Effector memory CD4-positive, alpha-beta T cell (primary cell): ENCODE data around the gene CTSG.
A peak's percentile ranks its signal among the peaks of the same experiment; 100 is the strongest.

Experiments used
- DNase-seq, 3 donors: peaks; one replicate each; pipeline ENCODE4 v3.0.0-alpha.2; 2020
- H3K27ac ChIP-seq: 2 replicates; pipeline ENCODE4 v1.7.0; 2013; ENCODE audit warnings: mild to moderate bottlenecking, low read length, moderate library complexity; ENCODE audit not compliant: insufficient read depth, poor library complexity, severe bottlenecking
- H3K27me3 ChIP-seq: replicated peaks from 2 replicates; pipeline ENCODE4 v1.7.0; 2013; ENCODE audit warnings: mild to moderate bottlenecking, low read length; ENCODE audit not compliant: insufficient read depth, control insufficient read depth, poor library complexity, severe bottlenecking
- H3K36me3 ChIP-seq: 2 replicates; pipeline ENCODE4 v1.7.0; 2013; ENCODE audit warnings: mild to moderate bottlenecking, low read length, moderate library complexity; ENCODE audit not compliant: control insufficient read depth, insufficient read depth
- H3K4me1 ChIP-seq: 2 replicates; pipeline ENCODE4 v1.7.0; 2013; ENCODE audit warnings: low read length, mild to moderate bottlenecking; ENCODE audit not compliant: control insufficient read depth, insufficient read depth, poor library complexity, severe bottlenecking
- H3K4me3 ChIP-seq: 2 replicates; pipeline ENCODE4 v1.7.0; 2013; ENCODE audit warnings: low read length, low read depth, mild to moderate bottlenecking; ENCODE audit not compliant: insufficient read depth, poor library complexity, severe bottlenecking
- H3K9me3 ChIP-seq: 2 replicates; pipeline ENCODE4 v1.7.0; 2013; ENCODE audit warnings: mild to moderate bottlenecking, low read length, moderate library complexity; ENCODE audit not compliant: control insufficient read depth
- total RNA-seq, 3 donors: gene quantifications; one replicate each; lab custom pipeline; 2026; lab: John Stamatoyannopoulos, UW

CTSG gene
- 0 to 0.58 (median 0) reads per million in 3 donors for total RNA-seq

- DNase-seq: no peak
- no peaks in the 10 kb centered on the region for H3K4me1 ChIP-seq
- H3K9me3 ChIP-seq: no peaks in the 10 kb centered on the region
- H3K4me3 ChIP-seq: no peak within 1 kb of the TSS
- H3K36me3 ChIP-seq: no peaks in the 10 kb centered on the region
- H3K27ac ChIP-seq: no peak within 1 kb of the TSS
- H3K27me3 ChIP-seq: no peaks in the 10 kb centered on the region
These were observed at the start of gene CTSG for GRCh38 chr14:24576182-24576581. TSS of gene CTSG (minus strand) at chr14:24576250. CDS start at chr14:24576223, 27 bp downstream.

DNA sequence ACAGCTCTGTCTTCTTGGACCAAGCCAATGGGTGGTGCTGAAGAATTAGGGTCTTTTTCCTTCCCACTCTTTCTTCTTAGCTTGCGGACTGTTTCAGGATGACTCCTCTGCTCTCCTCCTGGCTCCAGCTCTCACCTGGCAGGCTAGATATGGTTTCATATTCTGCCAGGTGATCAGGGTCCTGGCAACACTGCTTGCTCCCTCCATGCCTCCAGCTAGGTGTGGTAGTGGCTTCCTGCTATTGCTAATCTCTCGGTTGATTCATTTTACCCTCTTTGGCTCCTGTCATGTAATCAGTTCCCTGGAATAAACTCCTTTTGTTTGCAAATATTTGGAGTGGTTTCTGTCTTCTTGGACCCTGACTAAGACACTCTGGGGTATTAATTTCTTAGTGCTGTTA, 37.7 kb upstream of the CTSG start:
- Histone ChIP-seq H3K4me1 (no peaks in the 10 kb centered on the region), H3K27me3 (no peaks in the 10 kb centered on the region), H3K4me3 (no peak overlapping the region), H3K9me3 (no peaks in the 10 kb centered on the region), H3K27ac (no peak overlapping the region), H3K36me3 (no peaks in the 10 kb centered on the region)
- DNase-seq: no peak

DNA sequence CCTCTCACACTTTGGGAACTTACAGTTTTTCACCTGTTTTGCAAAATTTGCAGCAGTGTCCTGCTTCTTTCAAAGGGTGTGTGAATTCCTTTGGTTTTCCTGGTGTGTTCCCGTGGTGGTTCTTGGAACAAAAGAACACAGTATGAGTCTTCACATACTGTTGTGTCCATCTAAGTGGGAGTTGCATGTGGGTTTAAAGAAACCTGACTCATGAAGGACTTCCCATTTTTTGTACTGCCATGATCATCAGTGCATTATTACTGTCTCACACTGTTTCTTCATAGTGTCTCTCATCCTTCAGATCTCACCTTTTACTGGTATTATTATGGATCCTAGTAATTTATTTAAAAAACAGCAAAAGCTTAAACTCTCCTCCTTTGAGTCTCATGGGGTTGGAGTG, 37.2 kb upstream of the CTSG start:
- H3K9me3 ChIP-seq: no peaks in the 10 kb centered on the region
- DNase-seq: no peak
- H3K36me3 ChIP-seq: no peaks in the 10 kb centered on the region
- H3K27me3 ChIP-seq: no peaks in the 10 kb centered on the region
- no peak overlapping the region for H3K4me3 ChIP-seq
- no peak overlapping the region for H3K27ac ChIP-seq
- H3K4me1 ChIP-seq: no peaks in the 10 kb centered on the region

GRCh38 chr14:24612196-24612595, 36.1 kb upstream of the CTSG start:
- DNase-seq: no peak
- Histone ChIP-seq H3K27ac (no peak overlapping the region), H3K36me3 (no peaks in the 10 kb centered on the region), H3K27me3 (no peaks in the 10 kb centered on the region), H3K4me3 (no peak overlapping the region), H3K9me3 (no peaks in the 10 kb centered on the region), H3K4me1 (no peaks in the 10 kb centered on the region)

DNA sequence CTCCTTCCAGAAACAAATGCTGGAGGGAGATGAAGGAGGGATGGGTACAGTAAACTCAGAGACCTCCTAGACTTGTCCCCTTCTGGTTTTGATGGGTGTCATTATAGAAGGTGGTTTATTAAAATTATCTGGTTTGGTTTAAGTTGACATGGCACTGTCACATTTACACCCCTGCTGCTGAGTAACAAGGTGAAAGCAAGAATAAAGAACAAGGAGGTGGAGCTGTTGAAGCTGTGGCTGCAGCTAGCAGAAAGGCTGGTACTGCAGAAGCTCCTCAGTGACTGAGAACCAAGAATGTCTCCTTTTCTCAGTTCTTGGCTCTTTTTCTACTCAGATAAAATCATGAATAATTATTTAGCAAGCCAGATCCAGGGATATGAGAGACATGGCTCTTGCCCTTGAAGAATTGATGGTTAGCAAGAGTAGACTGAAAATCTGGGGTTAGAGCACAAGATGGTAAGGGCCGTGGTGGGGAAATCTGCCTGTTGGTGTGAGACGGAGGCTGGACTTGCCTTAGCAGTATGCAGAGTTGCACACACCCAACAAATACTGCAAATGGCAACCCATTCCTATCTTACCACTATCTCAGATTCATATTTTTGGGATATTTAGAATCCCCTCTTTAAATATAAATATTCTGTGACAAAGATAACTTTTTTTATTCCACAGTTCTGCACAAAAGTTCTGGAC, 33.8 kb upstream of the CTSG start, which contains the start of gene GZMH:
GZMH (minus strand) TSS at position 31 of the 690 bp plus-strand sequence. CDS start 72 bp downstream, outside the sequence.
- Histone ChIP-seq H3K4me1 (peaks cover 2% of the 10 kb centered on the region), H3K4me3 (no peak within 1 kb of the TSS), H3K27ac (no peak within 1 kb of the TSS), H3K9me3 (no peaks in the 10 kb centered on the region), H3K27me3 (no peaks in the 10 kb centered on the region), H3K36me3 (no peaks in the 10 kb centered on the region)
- DNase-seq: no peak

DNA sequence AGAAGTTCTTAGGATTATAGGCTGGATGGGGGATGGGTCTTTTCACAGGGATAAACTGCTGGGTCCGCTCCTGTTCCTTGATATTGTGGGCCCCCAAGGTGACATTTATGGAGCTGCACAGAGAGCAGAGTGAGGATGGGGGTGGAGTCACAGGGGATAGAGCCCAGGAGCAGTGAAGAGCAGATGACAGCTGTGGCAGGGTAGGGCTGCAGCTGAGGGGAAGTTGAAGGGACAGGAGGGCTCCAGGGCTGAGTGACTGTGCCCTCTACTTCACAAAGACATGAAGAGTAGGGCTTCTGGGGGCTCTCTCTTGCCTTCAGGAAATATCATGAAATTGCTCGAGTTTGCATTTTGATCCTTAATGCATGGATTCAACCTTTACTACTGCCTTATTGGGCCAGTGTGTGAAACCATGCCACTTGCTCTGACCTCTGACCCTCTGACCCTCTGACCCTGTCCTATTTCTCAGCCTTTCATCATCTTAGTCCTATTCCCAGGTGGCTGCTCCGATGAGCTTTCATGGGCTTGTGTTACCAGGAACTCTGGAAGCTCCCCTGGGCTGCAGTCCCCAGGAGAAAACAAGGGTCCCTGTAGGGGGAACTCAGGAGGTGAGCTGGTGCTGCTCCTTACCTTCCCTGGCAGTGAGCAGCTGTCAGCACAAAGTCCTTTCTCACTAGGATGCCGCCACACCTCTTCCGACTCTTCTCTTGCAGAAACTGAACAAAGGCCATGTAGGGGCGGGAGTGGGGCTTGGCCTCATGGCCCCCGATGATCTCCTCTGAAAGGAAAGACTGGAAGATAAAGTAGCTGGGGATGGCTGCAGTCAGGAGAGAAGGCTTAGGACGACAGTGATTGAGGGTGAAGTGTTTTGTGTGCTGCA, 31.8 kb upstream of the CTSG start:
- Histone ChIP-seq H3K9me3 (no peaks in the 10 kb centered on the region), H3K36me3 (no peaks in the 10 kb centered on the region), H3K27ac (no peak overlapping the region), H3K27me3 (no peaks in the 10 kb centered on the region), H3K4me1 (peaks cover 2% of the 10 kb centered on the region), H3K4me3 (no peak overlapping the region)
- no peak for DNase-seq

GRCh38 chr14:24607081-24607480, 31.0 kb upstream of the CTSG start:
- no peak for DNase-seq
- Histone ChIP-seq H3K36me3 (no peaks in the 10 kb centered on the region), H3K4me3 (no peak overlapping the region), H3K9me3 (no peaks in the 10 kb centered on the region), H3K27ac (no peak overlapping the region), H3K4me1 (peaks cover 2% of the 10 kb centered on the region), H3K27me3 (no peaks in the 10 kb centered on the region)

- Histone ChIP-seq H3K27ac (no peak overlapping the region), H3K36me3 (no peaks in the 10 kb centered on the region), H3K4me3 (no peak overlapping the region), H3K4me1 (peaks cover 2% of the 10 kb centered on the region), H3K9me3 (no peaks in the 10 kb centered on the region), H3K27me3 (no peaks in the 10 kb centered on the region)
- DNase-seq: no peak
These were observed 30.2 kb upstream of the CTSG start for GRCh38 chr14:24606297-24606696.

DNA sequence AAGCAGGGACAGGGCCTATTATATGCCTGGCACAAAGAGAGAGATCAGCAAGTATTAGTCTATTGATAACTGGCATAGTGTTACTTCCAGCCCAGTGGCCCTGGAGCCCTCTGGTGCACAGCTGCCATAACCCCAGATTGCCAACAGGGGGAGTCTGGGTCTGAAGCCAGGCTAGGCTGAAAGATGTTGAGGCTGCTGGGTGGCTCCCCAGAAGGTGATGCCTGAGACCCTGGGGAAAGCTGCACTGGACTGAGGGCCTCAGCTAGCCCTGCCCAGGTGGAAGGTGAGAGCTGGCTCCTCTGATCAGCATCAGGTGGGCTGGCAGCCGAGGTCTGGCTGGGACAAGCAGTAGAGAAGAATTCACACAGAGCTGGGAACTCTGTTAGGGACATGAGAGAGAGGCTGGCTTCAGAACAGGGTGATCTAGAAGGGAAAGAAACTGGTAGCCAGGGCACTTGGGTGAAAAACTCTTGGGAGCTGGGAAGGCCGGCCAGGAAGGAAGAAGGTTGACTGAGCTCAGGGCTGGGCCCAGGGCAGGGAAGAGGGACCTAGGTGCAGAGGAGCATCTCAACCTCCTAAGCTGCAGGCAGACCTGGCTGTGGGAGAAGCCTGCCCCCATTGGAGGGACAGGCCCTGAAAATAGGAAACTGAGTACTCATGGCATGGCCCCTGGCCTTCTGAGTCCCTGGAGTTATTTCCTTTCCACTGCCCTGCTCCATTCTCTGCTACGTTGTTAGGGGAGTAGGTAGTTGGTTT, 29.6 kb upstream of the CTSG start:
- no peaks in the 10 kb centered on the region for H3K9me3 ChIP-seq
- peaks cover 2% of the 10 kb centered on the region for H3K4me1 ChIP-seq
- DNase-seq: peak; percentile 15 to 25 (median 19)
- H3K36me3 ChIP-seq: no peaks in the 10 kb centered on the region
- H3K4me3 ChIP-seq: no peak overlapping the region
- no peak overlapping the region for H3K27ac ChIP-seq
- no peaks in the 10 kb centered on the region for H3K27me3 ChIP-seq
